Trophoblast cell (in vitro differentiated cells and primary cell): ENCODE data around the gene ZNF534.

Experiments
- DNase-seq, 2 donors: peaks; one replicate each; pipeline ENCODE4 v3.0.0-alpha.2; 2016
- H2AFZ ChIP-seq: 2 replicates; pipeline ENCODE4 v1.6.1; 2013; ENCODE audit warnings: low read length, moderate library complexity, mild to moderate bottlenecking; ENCODE audit not compliant: insufficient read depth, poor library complexity
- H2AK5ac ChIP-seq: 2 replicates; pipeline ENCODE4 v1.6.1; 2013; ENCODE audit warnings: mild to moderate bottlenecking, low read length
- H2BK120ac ChIP-seq: 2 replicates; pipeline ENCODE4 v1.6.1; 2013; ENCODE audit warnings: low read length, mild to moderate bottlenecking, moderate library complexity; ENCODE audit not compliant: insufficient read depth, poor library complexity
- H2BK12ac ChIP-seq: 2 replicates; pipeline ENCODE4 v1.6.1; 2013; ENCODE audit warnings: mild to moderate bottlenecking, low read length, moderate library complexity
- H2BK5ac ChIP-seq: 2 replicates; pipeline ENCODE4 v1.6.1; 2013; ENCODE audit warnings: low read length, low read depth, moderate library complexity, mild to moderate bottlenecking; ENCODE audit not compliant: poor library complexity
- H3K14ac ChIP-seq: 2 replicates; pipeline ENCODE4 v1.6.1; 2013; ENCODE audit warnings: mild to moderate bottlenecking, low read length
- H3K18ac ChIP-seq: 2 replicates; pipeline ENCODE4 v1.6.1; 2013; ENCODE audit warnings: mild to moderate bottlenecking, low read length
- H3K23ac ChIP-seq: 2 replicates; pipeline ENCODE4 v1.6.1; 2013; ENCODE audit warnings: low read length
- H3K27ac ChIP-seq: 2 replicates; pipeline ENCODE4 v1.5.1; 2013; ENCODE audit warnings: low read depth, mild to moderate bottlenecking, inconsistent platforms, low read length, moderate library complexity
- H3K27me3 ChIP-seq: 2 replicates; pipeline ENCODE4 v1.6.1; 2013; ENCODE audit warnings: inconsistent platforms, mild to moderate bottlenecking, low read length, moderate library complexity; ENCODE audit not compliant: insufficient read depth
- H3K36me3 ChIP-seq, 2 experiments: 1 replicate in 1 of 2; 2 replicates in 1 of 2; pipeline ENCODE4 v1.6.1; 2013; ENCODE audit warnings: low read length in 2 of 2, mild to moderate bottlenecking in 2 of 2, moderate library complexity in 1 of 2; ENCODE audit not compliant: insufficient read depth in 2 of 2, control insufficient read depth in 1 of 2
- H3K4ac ChIP-seq: 2 replicates; pipeline ENCODE4 v1.6.1; 2013; ENCODE audit warnings: low read depth, mild to moderate bottlenecking, low read length, moderate library complexity
- H3K4me1 ChIP-seq, 2 experiments: 1 replicate in 1 of 2; 2 replicates in 1 of 2; pipeline ENCODE4 v1.6.1; 2013; ENCODE audit warnings: low read length in 2 of 2, mild to moderate bottlenecking in 2 of 2, moderate library complexity in 1 of 2; ENCODE audit not compliant: insufficient read depth in 2 of 2, control insufficient read depth in 1 of 2
- H3K4me2 ChIP-seq: 2 replicates; pipeline ENCODE4 v1.6.1; 2013; ENCODE audit warnings: inconsistent platforms, mild to moderate bottlenecking, low read length, moderate library complexity
- H3K4me3 ChIP-seq: 2 replicates; pipeline ENCODE4 v1.5.1; 2013; ENCODE audit warnings: mild to moderate bottlenecking, low read depth, low read length, inconsistent platforms
- H3K79me1 ChIP-seq: one replicate; pipeline ENCODE4 v1.6.1; 2013; ENCODE audit warnings: low read length
- H3K79me2 ChIP-seq: 2 replicates; pipeline ENCODE4 v1.6.1; 2013; ENCODE audit warnings: low read length, mild to moderate bottlenecking; ENCODE audit not compliant: control insufficient read depth, insufficient read depth, poor library complexity
- H3K9ac ChIP-seq: 2 replicates; pipeline ENCODE4 v1.6.1; 2013; ENCODE audit warnings: mild to moderate bottlenecking, low read length
- H3K9me3 ChIP-seq: 2 replicates; pipeline ENCODE4 v1.6.1; 2013; ENCODE audit warnings: low read depth, mild to moderate bottlenecking, control low read depth, inconsistent platforms, low read length; ENCODE audit not compliant: insufficient read depth
- H4K12ac ChIP-seq: 2 replicates; pipeline ENCODE4 v1.6.1; 2013; ENCODE audit warnings: low read depth, mild to moderate bottlenecking, low read length, moderate library complexity
- H4K8ac ChIP-seq: 2 replicates; pipeline ENCODE4 v1.6.1; 2013; ENCODE audit warnings: low read depth, mild to moderate bottlenecking, low read length, moderate library complexity
- H4K91ac ChIP-seq: one replicate; pipeline ENCODE4 v1.6.1; 2013; ENCODE audit warnings: low read depth, mild to moderate bottlenecking, low read length, moderate library complexity
- WGBS: extraction: QIAGEN DNeasy Blood & Tissue Kit; methylation state at CpG from one replicate; pipeline ENCODE4 v1.1.7; 2013; ENCODE audit warnings: missing lambda C conversion rate; ENCODE audit not compliant: insufficient read length, insufficient coverage; ENCODE audit errors: extremely low coverage; 5-methylcytosine and 5-hydroxymethylcytosine counted together

The ZNF534 gene

GRCh38 chr19:52492201-52492993 lies 63.4 kb downstream of the ZNF534 start:
- Histone ChIP-seq H2AFZ (peak overlapping the region; percentile 66), H3K4me3 (peak overlapping the region; percentile 59), H3K4ac (no peak overlapping the region), H3K18ac (no peak overlapping the region), H4K12ac (no peak overlapping the region), H3K36me3 (no peaks in the 10 kb centered on the region), H3K4me2 (peak overlapping the region; percentile 86), H3K27ac (peak overlapping the region; percentile 37), H3K9me3 (no peaks in the 10 kb centered on the region), H4K8ac (peak overlapping the region; percentile 58), H2BK5ac (peak overlapping the region; percentile 66), H2BK120ac (no peak overlapping the region), H3K79me1 (peaks cover 2% of the 10 kb centered on the region), H2BK12ac (no peak overlapping the region), H3K23ac (no peak overlapping the region), H3K79me2 (no peaks in the 10 kb centered on the region), H2AK5ac (no peak overlapping the region), H3K4me1 (peaks cover 0 to 6% of the 10 kb centered on the region in 2 experiments), H3K27me3 (no peaks in the 10 kb centered on the region), H4K91ac (peak overlapping the region; percentile 70), H3K9ac (peak overlapping the region; percentile 17), H3K14ac (no peak overlapping the region)
- WGBS: no CpG with 5 or more reads among the region's 37 CpGs
- peak; percentile 67 to 80 for DNase-seq

GRCh38 chr19:52492994-52493470 lies 64.1 kb downstream of the ZNF534 start:
- WGBS: no CpG with 5 or more reads among the region's 28 CpGs
- H2BK12ac ChIP-seq: no peak overlapping the region
- peaks cover 0 to 6% of the 10 kb centered on the region in 2 experiments for H3K4me1 ChIP-seq
- no peak overlapping the region for H2BK120ac ChIP-seq
- H2AK5ac ChIP-seq: no peak overlapping the region
- peak; percentile 56 to 58 for DNase-seq
- no peak overlapping the region for H3K14ac ChIP-seq
- no peaks in the 10 kb centered on the region for H3K79me2 ChIP-seq
- H3K27me3 ChIP-seq: no peaks in the 10 kb centered on the region
- H3K23ac ChIP-seq: no peak overlapping the region
- H2AFZ ChIP-seq: peak overlapping the region; percentile 66
- H3K18ac ChIP-seq: no peak overlapping the region
- peak overlapping the region; percentile 86 for H3K4me2 ChIP-seq
- peak overlapping the region; percentile 70 for H4K91ac ChIP-seq
- peak overlapping the region; percentile 58 for H4K8ac ChIP-seq
- H3K4me3 ChIP-seq: peak overlapping the region; percentile 59
- H3K4ac ChIP-seq: no peak overlapping the region
- H3K27ac ChIP-seq: peak overlapping the region; percentile 37
- H3K9ac ChIP-seq: peak overlapping the region; percentile 17
- H4K12ac ChIP-seq: no peak overlapping the region
- H2BK5ac ChIP-seq: peak overlapping the region; percentile 66
- H3K36me3 ChIP-seq: no peaks in the 10 kb centered on the region
- no peaks in the 10 kb centered on the region for H3K9me3 ChIP-seq
- peaks cover 2% of the 10 kb centered on the region for H3K79me1 ChIP-seq

GRCh38 chr19:52494518-52494917 lies 65.6 kb downstream of the ZNF534 start:
- Histone ChIP-seq H3K27ac (no peak overlapping the region), H4K91ac (no peak overlapping the region), H2BK12ac (no peak overlapping the region), H3K14ac (no peak overlapping the region), H3K4ac (no peak overlapping the region), H3K4me2 (no peak overlapping the region), H3K27me3 (no peaks in the 10 kb centered on the region), H3K9me3 (no peaks in the 10 kb centered on the region), H3K9ac (no peak overlapping the region), H3K79me2 (no peaks in the 10 kb centered on the region), H4K12ac (no peak overlapping the region), H3K4me3 (no peak overlapping the region), H3K18ac (no peak overlapping the region), H3K4me1 (peaks cover 0 to 6% of the 10 kb centered on the region in 2 experiments), H2BK120ac (no peak overlapping the region), H2BK5ac (no peak overlapping the region), H2AFZ (no peak overlapping the region), H3K23ac (no peak overlapping the region), H3K36me3 (no peaks in the 10 kb centered on the region), H4K8ac (no peak overlapping the region), H3K79me1 (peaks cover 2% of the 10 kb centered on the region), H2AK5ac (no peak overlapping the region)
- no CpG with 5 or more reads among the region's 3 CpGs for WGBS
- peak; percentile 76 to 84 for DNase-seq

GRCh38 chr19:52498571-52498970 lies 69.6 kb downstream of the ZNF534 start:
- Histone ChIP-seq H3K23ac (no peak overlapping the region), H3K79me2 (no peaks in the 10 kb centered on the region), H2BK120ac (no peak overlapping the region), H3K4ac (no peak overlapping the region), H2AK5ac (no peak overlapping the region), H3K4me1 (peaks cover 0 to 1% of the 10 kb centered on the region in 2 experiments), H3K36me3 (peaks cover 1 to 2% of the 10 kb centered on the region in 2 experiments), H3K9me3 (no peaks in the 10 kb centered on the region), H3K4me2 (no peak overlapping the region), H3K9ac (no peak overlapping the region), H2AFZ (no peak overlapping the region), H4K12ac (no peak overlapping the region), H3K14ac (no peak overlapping the region), H3K18ac (peak overlapping the region; percentile 27), H4K91ac (no peak overlapping the region), H3K79me1 (no peaks in the 10 kb centered on the region), H3K27ac (no peak overlapping the region), H3K27me3 (no peaks in the 10 kb centered on the region), H3K4me3 (no peak overlapping the region), H2BK12ac (no peak overlapping the region), H2BK5ac (no peak overlapping the region), H4K8ac (no peak overlapping the region)
- DNase-seq: peak; percentile 87 to 90
- WGBS: no CpG with 5 or more reads among the region's 8 CpGs
